CD14-positive monocyte (primary cell): ENCODE results near the gene LCAT. TPM values are rescaled to one million over a fixed set of nuclear protein-coding genes. Genes with fewer than 3 reads are reported as not detected.

ENCODE experiments used
- DNase-seq, 3 donors: peaks; one replicate each; pipeline ENCODE4 v3.0.0-alpha.2; 2011 to 2022
- H2AFZ ChIP-seq: 2 replicates; pipeline ENCODE4 v1.6.0; 2012; ENCODE audit warnings: mild to moderate bottlenecking, low read depth, low read length, inconsistent platforms; ENCODE audit not compliant: insufficient read depth, poor library complexity, severe bottlenecking
- H3K27ac ChIP-seq, 2 donors: 1 replicate in 1 of 2; 2 replicates in 1 of 2; pipeline ENCODE4 v1.5.1; 2012 to 2013; ENCODE audit warnings: low read length in 2 of 2, control low read depth in 1 of 2, inconsistent platforms in 1 of 2, low read depth in 1 of 2, mild to moderate bottlenecking in 1 of 2
- H3K27me3 ChIP-seq, 2 donors: one replicate each; pipeline versions ENCODE4 v1.6.0 to v1.6.1; 2011 to 2013; ENCODE audit warnings: low read length in 2 of 2; ENCODE audit not compliant: control insufficient read depth in 2 of 2, insufficient read depth in 2 of 2
- H3K36me3 ChIP-seq, 2 donors: replicated peaks in 1 of 2; 1 replicate in 1 of 2; 2 replicates in 1 of 2; pipeline versions ENCODE4 v1.5.1 to v1.6.1; 2012 to 2013; ENCODE audit warnings: low read length in 2 of 2, control low read depth in 1 of 2, inconsistent platforms in 1 of 2, mild to moderate bottlenecking in 1 of 2; ENCODE audit not compliant: insufficient read depth in 2 of 2, control insufficient read depth in 1 of 2
- H3K4me1 ChIP-seq, 2 donors: 1 replicate in 1 of 2; 2 replicates in 1 of 2; pipeline versions ENCODE4 v1.5.1 to v1.6.1; 2012 to 2013; ENCODE audit warnings: low read length in 2 of 2, control low read depth in 1 of 2, inconsistent platforms in 1 of 2, mild to moderate bottlenecking in 1 of 2, moderate library complexity in 1 of 2; ENCODE audit not compliant: insufficient read depth in 2 of 2, control insufficient read depth in 1 of 2
- H3K4me2 ChIP-seq: replicated peaks from 2 replicates; pipeline ENCODE3; 2012; ENCODE audit warnings: low read length, moderate library complexity, mild to moderate bottlenecking; ENCODE audit not compliant: poor library complexity, severe bottlenecking; ENCODE audit errors: extremely low read depth
- H3K4me3 ChIP-seq, 3 experiments: fragments of 200-600 bp in 1 of 3; sonication (generic) in 1 of 3; replicated peaks in 1 of 3; 1 replicate in 2 of 3; 2 replicates in 1 of 3; pipeline ENCODE4 v1.5.1; 2011 to 2013; ENCODE audit warnings: low read length in 3 of 3, mild to moderate bottlenecking in 3 of 3, control low read depth in 2 of 3, low read depth in 2 of 3, inconsistent platforms in 1 of 3, moderate library complexity in 1 of 3
- H3K79me2 ChIP-seq: 2 replicates; pipeline ENCODE4 v1.6.0; 2012; ENCODE audit warnings: mild to moderate bottlenecking, control low read depth, inconsistent platforms, low read length, moderate library complexity; ENCODE audit not compliant: insufficient read depth
- H3K9ac ChIP-seq: 2 replicates; pipeline ENCODE4 v1.6.0; 2017; ENCODE audit warnings: low read length, mild to moderate bottlenecking; ENCODE audit not compliant: insufficient read depth, poor library complexity, severe bottlenecking
- H3K9me3 ChIP-seq, 2 donors: replicated peaks in 1 of 2; 1 replicate in 1 of 2; 2 replicates in 1 of 2; pipeline versions ENCODE4 v1.5.1 to v1.6.1; 2012 to 2013; ENCODE audit warnings: low read length in 2 of 2, control low read depth in 1 of 2; ENCODE audit not compliant: control insufficient read depth in 1 of 2, insufficient read depth in 1 of 2
- H4K20me1 ChIP-seq: 2 replicates; pipeline ENCODE4 v1.6.0; 2012; ENCODE audit warnings: mild to moderate bottlenecking, low read length, control low read depth, moderate library complexity; ENCODE audit not compliant: insufficient read depth
- H3K27ac Mint-ChIP-seq, 7 donors: one replicate each; pipeline ENCODE4 v1.8.0; 2020; ENCODE audit warnings: mild to moderate bottlenecking in 7 of 7, mixed read lengths in 7 of 7, moderate library complexity in 6 of 7, inconsistent platforms in 2 of 7
- H3K27me3 Mint-ChIP-seq, 3 donors: one replicate each; pipeline ENCODE4 v1.8.0; 2021 to 2022; ENCODE audit warnings: low read depth in 3 of 3, mild to moderate bottlenecking in 3 of 3, mixed read lengths in 3 of 3, moderate library complexity in 3 of 3, inconsistent platforms in 1 of 3
- H3K36me3 Mint-ChIP-seq, 2 donors: one replicate each; pipeline ENCODE4 v1.8.0; 2020; ENCODE audit warnings: mixed read lengths in 2 of 2, inconsistent platforms in 1 of 2, mild to moderate bottlenecking in 1 of 2
- H3K4me1 Mint-ChIP-seq: one replicate; pipeline ENCODE4 v1.8.0; 2020; ENCODE audit warnings: mild to moderate bottlenecking, mixed read lengths
- H3K4me3 Mint-ChIP-seq, 2 donors: one replicate each; pipeline ENCODE4 v1.8.0; 2020; ENCODE audit warnings: mild to moderate bottlenecking in 2 of 2, mixed read lengths in 2 of 2, moderate library complexity in 1 of 2
- H3K9me3 Mint-ChIP-seq, 7 donors: one replicate each; pipeline ENCODE4 v1.8.0; 2020 to 2022; ENCODE audit warnings: mixed read lengths in 7 of 7, mild to moderate bottlenecking in 6 of 7, moderate library complexity in 6 of 7, inconsistent platforms in 2 of 7
- WGBS: methylation state at CpG from one replicate; pipeline ENCODE4 v1.1.5; 2013; ENCODE audit warnings: missing lambda C conversion rate; ENCODE audit not compliant: insufficient coverage; 5-methylcytosine and 5-hydroxymethylcytosine counted together
- intact Hi-C, 2 donors: fragments of 100-400 bp; cut with micrococcal nuclease; formaldehyde crosslinking; loops; one replicate each; pipeline versions ENCODE4 v1.15.0 to v1.15.1; 2023
- polyA plus RNA-seq, 3 donors: library from polyadenylated mRNA; depleted of rRNA in 1 of 3; unstranded in 2 of 3; stranded (reverse) in 1 of 3; fragments of 300-500 nt in 2 of 3; fragments of >200 nt in 1 of 3; fragmentation: Illumina TruSeq in 2 of 3; gene quantifications; 1 replicate in 2 of 3; 2 replicates in 1 of 3; pipeline ENCODE4 v1.2.3, GENCODE V29; 2012 to 2021
- TF ChIP-seq, protein P1 (sequence below): fragments of 200-600 bp; IDR thresholded peaks from one replicate; pipeline ENCODE4 v1.8.0; 2022; ENCODE audit warnings: antibody characterized with exemption, mild to moderate bottlenecking

LCAT gene
- polyA plus RNA-seq, 3 donors, result 0.17 to 16.2 TPM; not detected in 1

DNA sequence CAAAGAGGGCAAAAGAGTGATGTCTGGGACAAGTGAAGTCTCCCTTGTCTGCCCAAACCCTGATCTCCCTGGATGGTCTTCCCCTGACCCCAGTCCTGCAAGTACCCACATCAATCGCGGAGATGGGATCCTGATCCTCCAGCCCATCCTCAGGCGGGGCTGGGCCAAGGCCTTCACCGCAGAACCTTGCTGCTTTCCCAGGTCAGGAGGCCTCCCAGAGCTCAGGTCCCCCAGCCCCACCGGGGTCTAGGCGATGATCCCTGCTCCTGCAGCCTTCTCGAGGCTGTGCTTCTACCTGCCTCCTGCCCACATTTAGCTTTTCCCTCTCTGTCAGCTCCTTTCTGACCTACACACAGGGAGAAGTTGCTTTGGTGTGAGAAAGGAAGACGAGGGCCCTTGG, 18.2 kb upstream of the LCAT start:
- H4K20me1 ChIP-seq, result peaks cover 40% of the 10 kb centered on the region
- no peaks in the 10 kb centered on the region for H3K27me3 Mint-ChIP-seq

DNA sequence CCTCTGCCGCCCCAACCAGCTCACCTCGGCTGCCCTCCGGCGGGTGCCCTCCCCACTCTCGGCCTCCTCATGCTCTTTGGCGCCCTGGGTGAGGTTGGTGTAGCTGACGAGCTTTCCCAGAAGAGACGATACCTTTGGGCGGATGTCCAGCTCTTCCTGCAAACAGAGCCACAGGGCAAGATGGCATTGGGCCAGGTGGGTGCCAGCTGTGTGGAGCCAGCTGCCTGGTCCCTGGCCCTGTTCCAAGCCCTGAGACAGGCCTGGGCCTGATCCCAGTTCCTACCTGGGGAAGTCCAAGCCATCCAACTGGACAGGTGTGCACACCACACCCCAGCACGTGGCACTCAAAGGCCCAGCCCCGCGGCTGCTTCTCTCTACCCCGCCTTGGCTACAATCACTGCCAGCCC, 17.6 kb upstream of the LCAT start:
- Histone ChIP-seq H3K4me3 (no peak overlapping the region), H3K9ac (no peak overlapping the region), H3K27ac (no peak overlapping the region), H3K27me3 (no peaks in the 10 kb centered on the region), H2AFZ (no peak overlapping the region), H3K36me3 (peaks cover 48 to 67% of the 10 kb centered on the region in 2 donors), H3K4me1 (peaks cover 2 to 5% of the 10 kb centered on the region in 2 donors), H3K9me3 (no peaks in the 10 kb centered on the region), H4K20me1 (peaks cover 35% of the 10 kb centered on the region), H3K79me2 (peaks cover 12% of the 10 kb centered on the region), H3K4me2 (no peak overlapping the region)
- H3K36me3 Mint-ChIP-seq, result peaks cover 59 to 66% of the 10 kb centered on the region in 2 donors
- intact Hi-C loops, result no loop called here
- H3K27ac Mint-ChIP-seq, result peak overlapping the region in 1 of 7 donors; percentile 68
- H3K4me1 Mint-ChIP-seq, result peaks cover 7% of the 10 kb centered on the region
- H3K4me3 Mint-ChIP-seq, result no peak overlapping the region
- no peak for DNase-seq
- H3K9me3 Mint-ChIP-seq, result no peaks in the 10 kb centered on the region
- WGBS, result 96% methylated on average over 9 of the region's 13 CpGs
- TF ChIP-seq, protein P1, sequence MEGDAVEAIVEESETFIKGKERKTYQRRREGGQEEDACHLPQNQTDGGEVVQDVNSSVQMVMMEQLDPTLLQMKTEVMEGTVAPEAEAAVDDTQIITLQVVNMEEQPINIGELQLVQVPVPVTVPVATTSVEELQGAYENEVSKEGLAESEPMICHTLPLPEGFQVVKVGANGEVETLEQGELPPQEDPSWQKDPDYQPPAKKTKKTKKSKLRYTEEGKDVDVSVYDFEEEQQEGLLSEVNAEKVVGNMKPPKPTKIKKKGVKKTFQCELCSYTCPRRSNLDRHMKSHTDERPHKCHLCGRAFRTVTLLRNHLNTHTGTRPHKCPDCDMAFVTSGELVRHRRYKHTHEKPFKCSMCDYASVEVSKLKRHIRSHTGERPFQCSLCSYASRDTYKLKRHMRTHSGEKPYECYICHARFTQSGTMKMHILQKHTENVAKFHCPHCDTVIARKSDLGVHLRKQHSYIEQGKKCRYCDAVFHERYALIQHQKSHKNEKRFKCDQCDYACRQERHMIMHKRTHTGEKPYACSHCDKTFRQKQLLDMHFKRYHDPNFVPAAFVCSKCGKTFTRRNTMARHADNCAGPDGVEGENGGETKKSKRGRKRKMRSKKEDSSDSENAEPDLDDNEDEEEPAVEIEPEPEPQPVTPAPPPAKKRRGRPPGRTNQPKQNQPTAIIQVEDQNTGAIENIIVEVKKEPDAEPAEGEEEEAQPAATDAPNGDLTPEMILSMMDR, result no peak
- peaks cover 0 to 2% (median 0%) of the 10 kb centered on the region in 3 donors for H3K27me3 Mint-ChIP-seq

More for the DNA sequence above, 18.2 kb upstream of the LCAT start:
- Histone ChIP-seq H3K4me1 (peaks cover 8 to 11% of the 10 kb centered on the region in 2 donors), H3K9ac (no peak overlapping the region), H3K9me3 (no peaks in the 10 kb centered on the region), H3K36me3 (peaks cover 48 to 67% of the 10 kb centered on the region in 2 donors), H3K27me3 (no peaks in the 10 kb centered on the region), H2AFZ (no peak overlapping the region), H3K4me2 (no peak overlapping the region), H3K79me2 (peaks cover 16% of the 10 kb centered on the region), H3K27ac (no peak overlapping the region), H3K4me3 (no peak overlapping the region)
- H3K36me3 Mint-ChIP-seq, result peaks cover 59 to 66% of the 10 kb centered on the region in 2 donors
- DNase-seq, result no peak
- WGBS, result 98% methylated on average over 6 of the region's 8 CpGs
- peaks cover 13% of the 10 kb centered on the region for H3K4me1 Mint-ChIP-seq
- H3K9me3 Mint-ChIP-seq, result no peaks in the 10 kb centered on the region
- intact Hi-C loops, result no loop called here
- no peak overlapping the region for H3K27ac Mint-ChIP-seq
- TF ChIP-seq, protein P1, result no peak
- no peak overlapping the region for H3K4me3 Mint-ChIP-seq
